OCI-M2 (cell line): ENCODE measurements around the gene SMARCC1.
"Not testable (repeated sequence)": the region's sequence is repeated elsewhere in the genome, so short reads cannot be mapped to it uniquely, and the experiment has no call there.

Experiments
- DNase-seq: peaks from one replicate; lab custom pipeline; 2025; ENCODE audit not compliant: unreplicated experiment; lab: John Stamatoyannopoulos, UW

The SMARCC1 gene

DNA sequence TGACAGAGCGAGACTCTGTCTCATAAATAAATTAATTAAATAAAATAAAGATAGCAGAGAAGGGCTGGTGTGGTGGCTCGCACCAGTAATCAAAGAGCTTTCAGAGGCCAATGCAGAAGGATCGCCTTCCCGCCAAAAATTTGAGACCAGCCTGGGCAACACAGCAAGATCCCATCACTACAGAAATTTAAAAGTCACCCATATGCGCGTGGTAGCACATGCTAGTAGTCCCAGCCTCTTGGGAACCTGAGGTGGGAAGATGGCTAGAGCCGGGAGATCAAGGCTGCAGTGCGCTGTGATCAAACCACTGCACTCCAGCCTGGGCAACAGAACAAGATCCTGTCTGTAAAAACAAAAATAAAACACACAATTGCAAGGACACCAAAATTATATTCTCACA is 9.6 kb downstream of the SMARCC1 start:
- DNase-seq, result no peak

DNA sequence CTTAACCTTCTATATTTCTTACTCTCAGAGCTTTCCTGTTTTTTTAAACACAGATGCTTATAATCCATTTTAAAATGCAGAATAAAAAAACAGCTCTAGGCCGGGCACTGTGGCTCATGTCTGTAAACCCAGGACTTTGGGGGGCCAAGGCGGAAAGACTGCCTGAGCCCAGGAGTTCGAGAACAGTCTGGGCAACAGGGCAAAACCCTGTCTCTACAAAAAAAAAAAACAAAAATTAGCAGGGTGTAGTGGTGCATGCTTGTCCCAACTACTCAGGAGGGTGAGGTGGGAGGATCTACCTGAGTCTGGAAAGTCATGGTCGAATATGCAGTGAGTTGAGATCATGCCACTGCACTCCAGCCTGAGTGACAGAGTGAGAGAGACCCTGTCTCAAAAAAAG is 15.5 kb downstream of the SMARCC1 start:
- DNase-seq, result no peak

DNA sequence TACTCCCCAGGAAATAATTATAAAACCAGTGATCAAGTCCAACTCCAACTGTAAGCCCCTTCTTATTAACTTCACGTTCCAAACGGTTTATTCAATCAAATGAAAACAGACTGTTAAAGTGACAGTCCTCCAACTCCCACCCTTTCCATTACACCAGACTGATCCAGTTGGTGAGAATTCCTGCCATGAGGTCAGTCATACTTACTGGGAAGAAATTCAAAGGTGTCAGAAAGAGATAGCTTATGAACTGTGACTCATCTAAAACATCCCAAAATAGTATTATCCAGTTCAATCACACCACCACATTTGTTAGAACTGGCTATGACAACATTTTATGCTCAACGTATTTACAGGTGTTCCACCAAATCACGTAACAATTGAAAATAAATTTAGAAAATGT is 19.5 kb downstream of the SMARCC1 start:
- no peak for DNase-seq

DNA sequence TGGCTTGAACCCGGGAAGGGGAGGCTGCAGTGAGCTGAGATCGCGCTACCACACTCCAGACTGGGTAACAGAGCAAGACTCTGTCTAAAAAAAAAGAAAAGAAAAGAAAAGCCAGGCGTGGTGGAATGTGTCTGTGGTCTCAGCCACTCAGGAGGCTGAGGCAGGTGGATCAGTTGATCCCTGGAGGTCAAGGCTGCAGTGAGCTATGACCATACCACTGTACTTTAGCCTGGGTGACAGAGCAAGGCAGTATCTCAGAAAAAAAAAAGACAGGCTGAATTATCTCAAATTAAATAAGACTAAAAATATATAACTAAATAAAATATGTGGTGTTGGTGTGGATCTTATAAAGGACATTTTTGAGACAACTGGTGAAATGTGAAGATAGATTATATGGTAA is 20.6 kb downstream of the SMARCC1 start:
- no peak for DNase-seq

DNA sequence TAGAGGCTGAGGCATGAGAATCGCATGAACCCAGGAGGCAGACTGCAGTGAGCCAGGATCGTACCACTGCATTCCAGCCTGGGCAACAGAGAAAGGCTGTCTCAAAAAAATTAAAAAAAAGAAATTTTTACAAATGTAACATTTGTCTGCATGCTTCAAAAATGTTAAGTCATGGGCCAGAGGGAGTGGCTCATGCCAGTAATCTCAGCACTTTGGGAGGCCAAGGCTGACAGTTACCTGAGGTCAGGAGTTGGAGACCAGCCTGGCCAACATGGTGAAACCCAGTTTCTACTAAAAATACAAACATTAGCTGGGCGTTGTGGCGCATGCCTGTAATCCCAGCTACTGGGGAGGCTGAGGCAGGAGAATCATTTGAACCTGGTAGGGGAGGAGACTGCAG is 21.5 kb downstream of the SMARCC1 start:
- not testable (repeated sequence) for DNase-seq

DNA sequence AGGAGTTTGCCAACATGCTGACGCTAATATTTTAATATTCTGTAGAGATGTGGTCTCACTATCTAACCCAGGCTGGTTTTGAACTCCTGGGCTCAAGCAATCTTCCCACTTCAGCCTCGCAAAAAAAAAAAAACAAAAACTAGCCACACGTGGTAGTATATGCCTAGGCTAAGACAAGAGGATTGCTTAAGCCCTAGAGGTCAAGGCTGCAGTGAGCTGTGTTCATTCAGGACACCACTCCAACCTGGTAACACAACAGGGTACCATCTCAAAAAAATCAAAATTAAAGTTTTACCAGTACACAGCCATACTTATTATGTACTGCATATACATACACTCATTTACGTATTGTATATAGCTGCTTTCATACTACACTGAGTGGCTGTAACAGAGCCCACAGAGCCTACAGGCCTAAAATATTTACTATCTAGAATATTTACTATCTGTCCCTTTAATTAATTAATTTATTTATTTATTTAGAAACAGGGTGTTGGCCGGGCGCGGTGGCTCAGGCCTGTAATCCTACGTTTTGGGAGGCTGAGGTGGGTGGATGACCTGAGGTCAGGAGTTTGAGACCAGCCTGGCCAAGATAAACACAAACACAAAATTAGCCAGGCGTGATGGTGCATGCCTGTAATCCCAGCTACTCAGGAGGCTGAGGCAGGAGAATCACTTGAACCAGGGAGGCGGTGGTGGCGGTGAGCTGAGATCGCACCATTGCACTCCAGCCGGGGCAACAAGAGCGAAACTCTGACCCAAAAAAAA is 23.2 kb downstream of the SMARCC1 start:
- DNase-seq, result no peak

DNA sequence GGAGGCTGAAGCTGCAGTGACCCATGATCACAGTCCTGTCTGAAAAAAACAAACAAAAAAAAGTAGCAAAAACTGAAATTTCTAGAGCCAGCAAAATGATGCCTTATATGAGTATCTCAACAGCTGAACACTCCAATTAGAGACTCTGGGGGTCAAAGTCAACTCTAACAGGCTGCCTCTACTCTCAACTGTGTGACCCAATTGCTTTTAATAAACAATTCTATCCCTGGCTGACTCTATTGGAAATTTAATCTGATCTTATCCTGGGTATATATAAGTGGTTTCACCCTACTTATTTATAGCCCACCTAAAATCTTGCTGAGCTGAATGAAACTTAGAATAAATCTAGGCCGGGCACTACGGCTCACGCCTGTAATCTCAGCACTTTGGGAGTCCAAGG is 29.0 kb downstream of the SMARCC1 start:
- no peak for DNase-seq

DNA sequence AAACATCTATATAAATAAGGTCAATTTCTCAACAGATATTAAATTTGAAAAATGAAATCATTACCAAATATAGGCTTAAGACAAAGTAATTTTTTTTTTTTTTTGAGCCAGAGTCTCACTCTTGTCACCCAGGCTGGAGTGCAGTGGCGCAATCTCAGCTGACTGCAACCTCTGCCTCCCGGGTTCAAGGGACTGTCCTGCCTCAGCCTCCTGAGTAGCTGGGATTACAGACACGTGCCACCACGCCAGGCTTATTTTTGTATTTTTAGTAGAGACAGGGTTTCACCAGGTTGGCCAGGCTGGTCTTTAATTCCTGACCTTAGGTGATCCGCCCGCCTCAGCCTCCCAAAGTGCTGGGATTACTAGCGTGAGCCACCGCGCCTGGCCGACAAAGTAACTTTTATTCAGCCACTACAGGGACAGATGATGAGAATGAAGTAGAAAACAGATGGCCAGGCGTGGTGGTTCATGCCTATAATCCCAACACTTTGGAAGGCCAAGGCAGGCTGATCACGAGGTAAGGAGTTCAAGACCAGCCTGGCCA is 30.8 kb downstream of the SMARCC1 start:
- not testable (repeated sequence) for DNase-seq

DNA sequence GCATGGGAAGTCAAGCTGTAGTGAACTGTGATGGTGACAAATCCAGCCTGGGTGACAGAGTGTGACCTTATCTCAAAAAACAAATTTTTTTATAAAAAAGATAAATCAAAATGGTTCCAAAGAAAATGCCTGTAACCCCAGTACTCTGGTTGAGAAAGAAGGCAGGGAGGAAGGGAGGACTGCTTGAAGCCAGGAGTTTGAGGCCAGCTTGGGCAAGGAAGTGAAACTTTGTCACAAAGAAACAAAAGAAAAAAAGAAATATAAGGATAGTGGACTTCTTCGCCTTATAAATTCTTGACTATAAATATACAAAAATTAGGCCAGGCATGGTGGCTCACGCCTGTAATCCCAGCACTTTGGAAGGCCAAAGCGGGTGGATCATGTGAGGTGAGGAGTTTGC is 34.1 kb downstream of the SMARCC1 start:
- DNase-seq, result no peak

DNA sequence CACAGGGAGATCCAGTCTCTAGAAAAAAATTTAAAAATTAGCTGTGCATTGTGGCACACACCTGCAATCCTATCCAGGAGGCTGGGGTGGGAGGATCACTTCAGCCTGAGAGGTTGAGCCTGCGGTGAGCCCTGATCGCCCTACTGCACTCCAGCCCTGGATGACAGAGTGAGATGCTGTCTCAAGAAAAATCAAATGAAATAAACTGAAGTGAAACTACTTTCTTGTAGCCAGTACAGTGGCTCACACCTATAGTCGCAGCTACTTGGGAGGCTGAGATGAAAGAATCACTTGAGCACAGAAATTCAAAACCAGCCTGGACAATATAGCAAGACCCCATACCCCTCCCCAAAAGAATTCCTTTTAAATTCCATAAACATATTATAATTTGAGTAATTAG is 35.4 kb downstream of the SMARCC1 start:
- DNase-seq, result no peak

DNA sequence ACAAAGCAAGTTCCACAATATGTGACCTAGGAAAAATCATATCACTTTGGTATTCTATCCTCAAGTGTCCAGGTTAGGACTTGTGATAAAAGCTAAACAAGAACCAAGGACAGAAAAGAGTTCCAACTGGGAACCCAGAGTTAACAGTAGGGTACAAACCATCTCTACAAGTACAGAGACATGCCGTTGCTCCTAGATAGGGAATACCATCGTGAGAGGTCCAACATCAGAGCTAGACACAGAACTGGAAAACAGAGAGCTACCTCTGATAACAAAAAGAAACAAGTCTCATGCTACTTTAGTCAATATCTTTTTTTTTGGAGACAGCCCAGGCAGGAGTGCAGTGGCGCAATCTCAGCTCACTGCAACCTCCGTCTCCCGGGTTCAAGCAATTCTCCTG is 37.8 kb downstream of the SMARCC1 start:
- DNase-seq, result no peak

DNA sequence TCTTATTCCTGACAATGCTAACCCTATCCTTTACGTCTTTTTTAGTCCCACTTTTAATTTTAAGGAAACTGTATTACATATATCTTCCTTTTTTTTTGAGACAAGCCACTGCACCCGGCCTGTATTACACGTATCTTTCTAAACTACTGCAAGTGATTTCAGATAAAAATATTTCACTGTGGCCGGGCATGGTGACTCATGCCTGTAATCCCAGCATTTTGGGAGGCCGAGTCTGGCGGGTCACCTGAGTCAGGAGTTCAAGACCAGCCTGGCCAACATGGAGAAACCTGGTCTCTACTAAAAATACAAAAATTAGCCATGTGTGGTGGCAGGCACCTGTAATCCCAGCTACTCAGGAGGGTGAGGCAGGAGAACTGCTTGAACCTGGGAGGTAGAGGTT is 38.3 kb downstream of the SMARCC1 start:
- not testable (repeated sequence) for DNase-seq

DNA sequence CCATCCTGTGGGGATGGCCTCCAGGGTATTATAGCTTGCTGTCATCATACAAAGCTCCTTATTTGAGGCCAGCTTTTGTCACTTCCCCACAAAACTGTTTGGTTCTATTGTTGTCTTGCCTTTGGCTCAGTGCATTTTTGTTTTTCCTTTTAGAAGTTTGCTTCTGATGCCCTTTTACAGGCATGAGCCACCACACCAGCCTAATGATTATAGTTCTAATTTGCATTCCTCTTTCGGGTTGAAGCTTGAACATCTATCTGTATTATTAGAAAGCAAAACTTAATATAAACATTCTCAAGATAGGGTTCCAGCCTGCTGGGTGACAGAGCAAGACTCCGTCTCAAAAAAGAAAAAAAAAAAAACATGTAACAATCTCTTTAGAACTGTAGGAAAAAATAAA is 39.8 kb downstream of the SMARCC1 start:
- DNase-seq, result no peak

DNA sequence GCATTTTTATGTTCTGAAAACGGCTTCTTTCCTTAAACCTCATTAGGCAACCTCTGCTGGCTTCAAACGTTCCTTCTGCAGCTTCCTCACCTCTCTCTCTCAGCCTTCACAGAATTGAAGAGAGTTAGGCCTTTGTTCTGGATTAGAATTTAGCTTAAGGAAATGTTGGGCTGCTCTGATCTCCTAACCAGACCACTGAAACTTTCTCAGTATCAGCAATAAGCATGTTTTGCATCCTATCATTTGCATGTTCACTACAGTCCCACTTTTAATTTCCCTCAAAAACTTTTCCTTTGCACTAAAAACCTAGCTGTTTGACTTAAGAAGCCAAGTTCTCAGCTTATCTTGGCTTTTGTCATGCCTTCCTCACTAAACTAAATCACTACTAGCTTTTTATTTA is 49.5 kb downstream of the SMARCC1 start:
- no peak for DNase-seq

DNA sequence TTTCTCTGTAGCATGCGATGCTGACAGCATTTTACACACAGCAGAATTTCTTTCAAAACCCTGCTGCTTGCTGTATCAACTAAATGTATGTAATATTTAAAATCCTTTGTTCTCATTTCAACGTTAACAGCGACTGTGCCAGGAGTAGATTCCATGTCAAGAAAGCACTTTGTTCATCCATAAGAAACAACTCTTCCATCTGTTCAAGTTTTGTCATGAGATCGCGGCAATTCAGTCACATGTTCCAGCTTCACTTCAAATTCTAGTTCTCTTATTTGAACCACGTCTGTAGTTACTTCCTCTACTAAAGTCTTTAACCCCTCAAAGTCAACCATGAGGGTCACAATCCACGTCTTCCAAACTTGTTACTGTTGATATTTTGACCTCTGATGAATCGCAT is 50.6 kb downstream of the SMARCC1 start:
- no peak for DNase-seq

DNA sequence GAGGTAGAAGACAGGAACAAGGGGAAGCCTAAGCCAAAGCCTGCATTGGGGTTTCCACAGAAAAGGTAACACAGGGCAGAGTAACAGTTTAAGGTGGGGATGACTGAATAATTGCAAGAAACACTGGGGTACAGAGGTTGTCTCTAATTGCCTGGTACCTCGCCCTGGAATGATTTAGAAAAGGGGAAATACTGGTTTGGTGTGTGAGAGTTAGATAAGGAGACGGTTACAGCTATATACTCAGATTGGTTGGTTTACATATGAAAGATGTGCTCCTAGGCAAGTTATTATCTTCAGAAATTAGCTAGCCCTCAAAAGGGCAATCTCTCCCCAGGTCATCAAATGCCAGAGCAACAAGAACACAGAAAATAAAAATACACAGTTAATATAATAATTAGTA is 58.8 kb downstream of the SMARCC1 start:
- no peak for DNase-seq

DNA sequence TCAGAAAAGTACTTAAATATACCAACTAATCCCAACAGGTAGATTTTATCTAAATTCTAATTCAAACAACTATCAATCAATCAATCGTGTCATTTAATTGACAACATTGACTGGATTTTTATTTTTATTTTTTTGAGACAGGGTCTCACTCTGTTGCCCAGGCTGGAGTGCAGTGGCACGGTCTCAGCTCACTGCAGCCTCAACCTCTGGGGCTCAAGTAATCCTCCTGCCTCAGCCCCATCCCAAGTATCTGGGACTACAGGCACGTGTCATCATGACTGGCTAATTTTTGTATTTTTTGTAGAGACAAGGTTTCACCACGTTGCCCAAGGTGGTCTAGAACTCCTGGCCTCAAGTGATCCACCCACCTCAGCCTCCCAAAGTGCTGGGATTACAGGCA is 64.2 kb downstream of the SMARCC1 start:
- not testable (repeated sequence) for DNase-seq

DNA sequence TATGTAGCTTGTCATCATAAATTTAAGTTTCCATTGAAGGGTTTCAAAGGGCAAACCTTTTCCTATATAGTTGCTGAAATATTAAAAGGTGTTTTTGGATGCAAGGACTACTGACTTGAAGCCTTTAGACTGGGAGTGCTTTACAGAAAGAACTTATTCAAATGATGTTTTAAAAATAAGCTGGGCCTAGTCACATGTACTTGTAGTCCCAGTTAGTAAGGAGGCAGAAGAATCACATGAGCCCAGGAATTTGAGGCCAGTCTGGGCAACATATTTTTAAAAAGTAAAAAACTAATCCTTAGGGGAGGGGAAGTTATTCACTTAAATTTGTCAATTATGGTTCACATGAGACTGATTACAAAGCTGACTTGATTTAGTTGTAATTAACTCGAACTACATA is 65.0 kb downstream of the SMARCC1 start:
- DNase-seq, result no peak

DNA sequence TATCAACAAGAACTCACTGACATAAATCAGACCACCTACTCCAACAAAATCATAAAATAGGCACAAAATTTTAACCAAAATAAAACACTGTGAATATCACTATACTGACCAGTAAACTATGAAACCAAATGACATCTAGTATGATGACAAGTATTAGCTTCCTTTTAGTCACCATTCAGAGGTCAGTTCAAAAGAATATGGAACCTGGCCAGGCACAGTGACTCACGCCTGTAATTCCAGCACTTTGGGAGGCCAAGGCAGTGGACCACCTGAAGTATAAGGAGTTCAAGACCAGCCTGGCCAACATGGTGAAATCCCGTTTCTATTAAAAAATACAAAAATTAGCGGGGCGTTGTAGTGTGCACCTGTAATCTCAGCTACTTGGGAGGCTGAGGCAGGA is 65.8 kb downstream of the SMARCC1 start:
- DNase-seq, result no peak

DNA sequence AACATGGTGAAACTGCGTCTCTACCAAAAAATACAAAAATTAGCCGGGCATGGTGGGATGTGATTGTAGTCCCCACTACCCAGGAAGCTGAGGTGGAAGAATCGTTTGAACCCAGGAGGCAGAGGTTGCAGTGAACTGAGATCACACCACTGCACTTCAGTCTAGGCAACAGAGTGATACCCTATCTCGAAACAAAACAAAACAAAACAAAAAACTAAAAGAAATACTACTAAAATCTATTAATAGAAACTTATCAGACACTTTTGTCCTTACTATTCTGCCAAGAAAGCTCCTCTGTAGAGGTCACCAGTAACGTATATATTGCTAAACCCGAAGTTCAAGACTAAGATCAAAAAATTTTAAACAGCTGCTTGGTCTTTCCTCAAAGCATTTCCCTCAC is 67.1 kb downstream of the SMARCC1 start:
- DNase-seq, result no peak

DNA sequence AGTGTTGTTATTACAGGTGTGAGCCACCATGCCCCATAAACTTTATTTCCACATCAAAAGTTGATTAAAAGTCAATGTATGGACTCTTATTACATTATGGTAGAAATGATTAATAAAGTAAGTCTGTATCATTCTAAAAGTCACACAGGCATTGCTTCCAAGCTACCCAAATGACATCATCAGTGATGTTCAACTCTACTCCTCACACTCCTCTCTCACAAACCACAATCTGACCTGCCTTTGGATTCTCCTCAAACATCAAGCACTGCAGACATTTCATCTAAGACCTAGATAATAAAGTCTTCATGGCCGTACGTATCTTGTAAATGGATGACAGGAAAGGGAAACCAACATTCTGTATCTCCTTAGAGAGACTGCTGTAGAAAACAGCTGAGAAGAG is 68.0 kb downstream of the SMARCC1 start:
- DNase-seq, result no peak

DNA sequence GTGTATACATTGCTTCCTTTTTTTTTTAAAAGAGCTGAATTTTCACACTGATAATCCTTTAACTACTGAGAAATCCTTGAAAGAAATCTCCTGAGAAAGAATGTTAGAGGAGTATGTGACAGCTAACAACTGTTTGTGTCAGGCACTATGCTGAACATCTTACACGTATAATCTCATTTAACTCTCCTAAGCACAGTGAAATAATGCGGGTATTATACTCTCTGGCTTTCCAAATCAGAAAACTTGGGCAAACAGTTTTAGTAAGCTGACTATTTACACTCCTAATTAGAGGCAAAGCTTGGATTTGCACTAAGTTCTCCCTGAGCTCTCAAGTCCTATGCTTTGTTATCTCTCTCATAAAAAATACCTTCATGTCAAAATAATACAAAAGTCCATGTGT is 69.3 kb downstream of the SMARCC1 start:
- DNase-seq, result no peak

DNA sequence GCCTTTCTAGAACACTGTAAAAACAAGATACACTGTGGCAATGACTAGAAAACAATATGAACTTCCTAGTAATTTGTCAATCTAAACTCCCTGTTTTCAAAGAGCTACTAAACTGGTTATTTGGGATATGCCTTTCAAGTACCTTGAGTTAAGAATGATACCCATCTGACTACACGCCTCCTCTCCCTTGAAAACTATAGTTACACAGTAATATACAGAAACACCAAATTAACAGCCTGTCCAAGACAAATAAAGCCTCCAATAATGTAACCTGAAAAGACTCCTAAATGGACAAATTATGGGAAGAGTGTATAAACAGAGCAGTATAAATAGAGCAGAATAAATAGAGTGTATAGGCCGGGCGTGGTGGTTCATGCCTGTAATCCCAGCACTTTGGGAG is 70.1 kb downstream of the SMARCC1 start:
- no peak for DNase-seq
